GM21786 (cell line): ENCODE results near the gene FGF7.
"Not testable (repeated sequence)": the region's sequence is repeated elsewhere in the genome, so short reads cannot be mapped to it uniquely, and the experiment has no call there.

Experiments used
- ATAC-seq: cut with Tn5 transposase; IDR thresholded peaks from one replicate; pipeline ENCODE4 v1.9.1; 2021; ENCODE audit not compliant: unreplicated experiment

The FGF7 gene

DNA sequence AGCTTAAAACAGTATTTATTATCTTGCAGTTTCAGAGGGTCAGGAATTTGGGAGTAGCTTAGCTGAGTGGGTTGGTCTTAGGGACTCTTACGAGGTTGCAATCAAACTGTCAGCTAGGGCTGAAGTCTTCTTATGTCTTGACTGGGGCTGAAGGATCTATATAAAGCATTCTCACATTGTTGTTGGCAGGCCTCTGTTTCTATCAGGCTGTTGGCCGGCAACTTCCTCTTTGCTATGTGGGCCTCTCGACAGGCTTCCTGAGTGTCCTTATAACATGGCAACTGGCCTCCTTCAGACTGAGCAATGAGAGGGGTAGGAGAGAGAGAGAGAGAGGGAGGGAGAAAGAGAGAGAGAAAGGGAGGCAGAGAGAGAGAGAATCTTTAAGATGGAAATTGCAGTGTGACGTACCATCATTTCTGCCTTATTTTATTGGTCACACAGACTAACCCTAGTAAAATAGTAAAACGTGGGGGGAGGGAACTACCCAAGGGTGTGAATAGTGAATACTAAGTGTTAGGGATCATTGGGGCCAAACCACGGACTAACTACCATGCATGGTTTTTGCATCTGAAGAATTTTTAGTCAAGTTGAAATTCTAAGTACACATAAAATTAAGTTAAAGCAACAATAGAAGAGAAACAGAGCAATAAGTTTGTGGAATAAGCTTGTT is 16.1 kb downstream of the FGF7 start:
- peak; percentile 75 for ATAC-seq

DNA sequence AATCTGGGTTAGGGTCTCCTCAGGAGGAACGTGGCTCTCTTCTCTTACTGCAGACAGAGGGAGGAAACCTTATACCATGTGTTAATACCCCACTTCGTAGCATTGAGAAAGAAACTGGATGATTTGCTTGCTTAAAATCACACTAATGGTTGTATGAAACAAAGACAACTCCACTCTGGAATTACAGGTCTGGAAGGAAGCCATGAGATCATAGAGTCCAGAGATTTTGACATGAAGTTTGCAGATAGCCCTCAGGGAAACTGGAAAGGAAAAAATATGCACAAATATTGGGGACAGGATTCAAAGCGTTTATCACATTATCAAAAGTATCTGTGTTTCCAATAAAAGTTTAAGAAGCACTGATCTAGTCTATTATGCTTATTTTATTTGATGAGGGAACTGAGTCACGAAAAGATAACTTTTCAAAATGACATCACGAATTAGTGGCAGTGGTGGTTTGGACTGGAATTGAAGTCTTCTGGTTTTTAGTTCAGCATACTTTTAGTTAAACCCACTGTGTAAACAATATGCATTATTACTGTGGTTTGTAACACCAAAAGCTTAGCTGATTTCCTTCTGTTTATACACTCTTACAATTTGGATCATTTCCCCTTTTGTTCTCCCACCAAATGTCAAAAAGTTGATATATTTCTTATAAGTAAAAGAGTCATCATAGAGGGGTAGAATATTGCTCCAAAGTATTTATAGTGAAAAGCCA is 16.8 kb downstream of the FGF7 start:
- ATAC-seq, result no peak

- no peak for ATAC-seq
Observed at GRCh38 chr15:49441356-49441755, 18.3 kb downstream of the FGF7 start.

DNA sequence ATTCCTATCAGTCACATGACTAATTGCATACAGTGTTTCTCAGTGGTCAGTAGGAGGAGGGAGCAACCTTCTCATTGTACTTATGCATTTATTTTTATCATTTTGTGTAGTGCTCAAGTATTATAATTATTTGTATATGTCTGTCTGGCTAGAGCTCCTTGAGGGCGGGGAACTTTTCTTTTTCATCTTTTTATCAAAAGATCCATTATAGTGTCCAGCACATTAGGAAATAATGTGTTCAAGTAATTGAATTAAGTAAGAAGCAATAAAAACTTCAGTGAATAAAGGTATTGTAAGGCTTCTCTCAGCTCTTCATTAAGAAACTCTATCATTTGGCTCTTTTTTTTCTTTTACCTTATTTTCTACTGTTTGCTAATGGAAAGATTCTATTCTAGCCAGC is 18.8 kb downstream of the FGF7 start:
- ATAC-seq, result no peak

DNA sequence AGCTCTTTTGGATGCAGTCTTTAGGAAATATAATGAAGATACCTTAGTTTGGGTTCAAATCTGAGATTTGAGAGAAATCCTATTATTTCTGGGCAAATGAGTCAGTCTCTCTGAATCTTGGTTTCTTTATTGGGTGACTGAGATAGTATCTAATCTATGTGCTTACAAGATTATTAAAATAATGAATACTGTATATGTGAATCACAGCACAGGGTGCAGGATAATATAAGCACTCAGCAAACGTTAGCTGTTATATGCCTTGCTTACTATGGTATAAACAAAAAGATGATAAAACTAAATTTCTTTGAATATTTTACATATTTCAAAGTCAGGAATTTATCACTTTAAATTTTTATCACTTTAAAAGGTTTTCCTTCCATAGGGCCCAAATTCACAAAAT is 29.6 kb downstream of the FGF7 start:
- no peak for ATAC-seq

- ATAC-seq, result no peak
Observed at GRCh38 chr15:49456166-49456565, 33.1 kb downstream of the FGF7 start.

DNA sequence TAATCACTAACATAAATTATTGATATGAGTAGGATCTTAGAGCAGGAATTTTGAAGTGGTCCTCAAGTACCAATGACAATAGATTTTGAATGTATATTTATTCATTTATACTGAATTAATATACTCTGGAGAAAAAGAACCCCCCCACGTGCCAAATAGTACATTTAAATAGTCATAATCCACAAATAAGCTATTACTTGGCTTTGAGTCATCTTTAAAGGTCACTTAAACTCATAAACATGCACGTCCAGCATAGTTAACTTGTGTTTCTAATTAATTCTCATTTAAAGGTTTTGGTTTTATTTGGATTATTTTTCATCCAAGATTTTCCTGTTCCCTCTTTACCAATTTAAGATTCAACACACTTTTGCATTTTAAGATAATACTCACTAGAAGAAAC is 35.1 kb downstream of the FGF7 start:
- ATAC-seq, result no peak

- no peak for ATAC-seq
Observed at GRCh38 chr15:49460411-49460941, 37.4 kb downstream of the FGF7 start.

GRCh38 chr15:49462232-49462844 is 39.3 kb downstream of the FGF7 start:
- ATAC-seq, result no peak

DNA sequence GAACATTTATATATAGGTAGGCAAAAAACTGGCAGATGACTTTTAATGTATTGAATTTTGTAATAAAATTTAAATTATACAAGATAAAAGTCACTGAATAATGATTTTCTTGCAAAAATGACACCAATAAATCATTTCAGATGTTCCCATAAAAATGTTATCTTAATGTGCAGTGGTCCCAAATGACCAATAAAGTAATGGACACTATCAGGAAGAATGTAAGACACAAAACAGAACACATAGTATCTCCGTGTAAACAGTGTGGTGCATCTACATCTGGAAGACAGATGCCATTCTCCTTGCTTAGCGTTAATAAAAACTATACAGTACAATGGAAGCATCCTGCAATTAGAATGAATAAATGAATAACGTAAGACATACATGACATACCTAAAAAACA is 41.5 kb downstream of the FGF7 start:
- ATAC-seq, result no peak

DNA sequence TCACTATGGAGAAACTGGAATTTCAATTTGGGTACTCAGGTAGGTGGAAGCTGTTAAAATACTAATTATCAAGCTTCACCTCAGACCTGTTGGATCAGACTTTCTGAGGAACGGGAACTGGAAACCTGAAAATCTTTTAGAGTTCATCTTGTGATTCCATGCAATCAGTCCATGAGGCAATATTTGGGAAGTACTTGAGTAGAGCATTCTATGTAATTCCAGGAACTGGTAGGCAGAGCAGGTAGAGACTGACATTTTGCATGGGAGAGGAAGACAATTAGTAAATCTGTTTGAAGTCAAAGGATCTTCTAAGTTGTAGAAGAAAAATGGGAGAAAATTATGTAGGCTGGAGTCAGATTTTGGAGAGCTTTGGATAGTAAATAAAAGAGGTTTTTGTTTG is 43.1 kb downstream of the FGF7 start:
- no peak for ATAC-seq

DNA sequence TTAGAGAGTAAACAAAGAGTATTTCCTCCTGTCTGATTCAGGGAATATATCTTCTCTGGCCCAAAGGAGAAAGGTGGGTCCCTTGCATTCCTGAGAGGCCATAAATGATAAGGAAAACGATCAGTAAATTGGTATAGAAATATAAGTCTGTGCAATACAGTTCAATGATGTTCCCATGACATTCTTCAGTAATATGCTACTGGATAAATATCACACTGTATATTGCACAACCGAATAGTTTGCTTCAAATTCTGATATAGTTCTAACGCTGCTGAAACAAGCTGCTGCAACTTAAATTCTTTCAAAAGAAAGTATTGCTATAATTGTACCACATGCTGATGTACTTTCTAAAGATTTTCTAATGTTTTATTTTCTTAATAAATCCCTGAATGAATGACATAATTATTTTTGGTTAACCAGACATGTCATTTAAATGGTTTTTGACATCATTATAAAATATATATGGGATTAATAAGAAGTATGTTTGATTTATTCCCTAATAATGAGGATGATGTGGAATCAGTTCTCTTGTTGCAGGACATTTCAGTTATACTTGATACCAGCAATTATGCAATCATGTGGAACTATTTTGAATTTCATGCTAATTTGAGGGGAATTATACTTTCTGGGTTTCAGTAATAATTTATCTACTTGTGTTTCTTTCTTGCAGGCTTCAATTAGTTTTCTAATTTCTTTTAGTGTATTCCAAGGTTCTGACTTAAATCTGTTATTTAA is 44.9 kb downstream of the FGF7 start:
- ATAC-seq, result no peak

DNA sequence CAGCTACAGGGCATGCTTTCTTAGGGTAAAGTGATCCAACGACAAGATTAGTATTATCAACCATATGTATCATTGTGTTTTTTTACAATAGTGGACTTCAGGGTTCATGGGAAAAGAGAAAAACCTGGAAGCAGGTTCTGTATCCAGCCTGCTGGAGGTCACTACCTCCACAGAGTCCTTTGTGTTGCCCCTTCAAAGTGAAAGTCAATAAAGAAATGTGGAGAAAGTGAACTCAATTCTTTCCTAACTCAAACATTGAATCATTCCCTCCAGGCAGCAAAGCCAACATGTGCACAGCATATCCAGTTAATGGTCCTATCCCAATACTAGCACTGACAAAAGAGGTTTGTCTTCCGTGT is 45.4 kb downstream of the FGF7 start:
- ATAC-seq, result no peak

GRCh38 chr15:49471248-49471647 is 48.2 kb downstream of the FGF7 start:
- not testable (repeated sequence) for ATAC-seq

DNA sequence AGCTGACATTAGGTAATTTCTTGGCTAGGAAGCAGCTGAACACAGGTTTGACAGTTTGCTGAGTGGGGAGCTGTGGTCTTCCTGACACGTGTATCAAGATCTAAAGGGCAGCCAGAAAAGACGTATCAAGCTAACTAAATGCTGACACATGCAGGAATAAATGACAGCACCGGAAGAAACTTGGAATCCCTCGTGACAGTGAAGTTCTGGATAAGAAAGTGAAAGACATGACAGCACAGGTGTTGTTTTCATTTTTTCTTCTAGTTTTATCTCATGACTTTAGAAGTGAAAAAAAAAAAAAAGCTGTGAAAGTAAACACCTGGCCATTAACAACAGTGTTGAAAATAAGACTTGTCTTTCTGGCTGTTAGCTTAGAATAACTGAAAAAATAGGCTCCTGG is 48.7 kb downstream of the FGF7 start:
- peak; percentile 71 for ATAC-seq

DNA sequence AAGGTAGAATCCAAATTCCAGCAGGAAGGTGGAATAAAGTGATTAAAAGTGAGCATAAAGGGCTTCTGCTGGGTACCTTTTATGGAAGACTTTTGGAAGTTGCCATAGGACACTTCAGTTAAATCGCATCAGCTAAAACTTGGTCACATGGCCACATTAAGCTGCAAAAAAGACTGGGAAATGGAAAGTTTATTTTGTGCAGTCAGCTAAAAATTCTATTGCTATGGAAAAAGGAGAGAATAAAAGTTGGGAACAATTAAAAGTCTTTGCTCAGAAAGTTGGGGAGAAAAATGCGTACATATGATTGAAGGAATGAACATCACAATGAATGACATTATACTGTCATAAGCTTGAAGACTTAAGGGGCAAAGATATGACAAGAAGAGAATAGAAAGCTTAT is 49.3 kb downstream of the FGF7 start:
- no peak for ATAC-seq

DNA sequence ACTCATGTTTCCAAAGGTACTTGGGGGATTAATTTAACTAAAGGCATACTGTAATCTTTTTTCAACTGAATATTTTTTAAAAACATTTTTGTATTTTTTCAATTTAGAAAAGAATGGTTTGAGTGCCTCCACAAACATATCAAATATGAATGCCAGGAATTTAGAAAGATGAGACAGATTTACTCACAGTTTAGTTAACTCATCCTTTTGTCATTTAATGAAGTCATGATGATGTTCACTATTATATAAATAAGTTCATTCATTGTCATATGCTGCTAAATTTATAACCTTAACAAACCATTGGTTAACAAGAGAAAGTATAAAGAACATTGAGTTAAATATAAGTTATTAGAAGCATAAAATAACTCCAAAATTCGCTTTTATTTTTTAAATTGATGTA is 50.0 kb downstream of the FGF7 start:
- no peak for ATAC-seq

DNA sequence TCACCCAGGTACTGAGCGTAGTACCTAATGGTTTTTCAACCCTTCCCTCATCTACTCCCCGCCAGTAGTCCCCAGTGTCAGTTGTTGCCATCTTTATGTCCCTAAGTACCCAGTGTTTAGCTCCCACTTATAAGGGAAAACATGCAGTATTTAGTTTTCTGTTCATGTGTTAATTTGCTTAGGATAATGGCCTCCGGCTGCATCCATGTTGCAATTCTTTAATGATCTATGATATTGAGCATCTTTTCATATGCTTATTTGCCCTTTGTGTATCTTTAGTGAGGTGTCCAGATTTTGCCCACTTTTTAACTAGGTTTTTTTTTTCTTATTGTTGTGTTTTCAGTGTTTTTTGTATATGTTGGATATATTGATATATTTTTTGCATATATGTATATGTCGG is 55.0 kb downstream of the FGF7 start:
- not testable (repeated sequence) for ATAC-seq

- not testable (repeated sequence) for ATAC-seq
Observed at GRCh38 chr15:49478982-49479381, 55.9 kb downstream of the FGF7 start.

DNA sequence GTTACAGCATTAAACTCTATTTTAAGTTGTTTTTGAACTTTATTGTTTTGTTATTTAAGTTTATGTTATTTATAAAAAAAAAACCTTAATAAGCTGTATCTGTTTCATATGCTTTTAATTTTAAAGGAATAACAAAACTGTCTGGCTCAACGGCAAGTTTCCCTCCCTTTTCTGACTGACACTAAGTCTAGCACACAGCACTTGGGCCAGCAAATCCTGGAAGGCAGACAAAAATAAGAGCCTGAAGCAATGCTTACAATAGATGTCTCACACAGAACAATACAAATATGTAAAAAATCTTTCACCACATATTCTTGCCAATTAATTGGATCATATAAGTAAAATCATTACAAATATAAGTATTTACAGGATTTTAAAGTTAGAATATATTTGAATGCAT is 62.4 kb downstream of the FGF7 start:
- not testable (repeated sequence) for ATAC-seq

GRCh38 chr15:49490966-49491365 is 67.9 kb downstream of the FGF7 start:
- no peak for ATAC-seq

- ATAC-seq, result no peak
Observed at GRCh38 chr15:49492151-49492550, 69.1 kb downstream of the FGF7 start.
